Testis (tissue), 3 donors: ENCODE results near the gene ALOX12B. TPM values are rescaled to one million over a fixed set of nuclear protein-coding genes. Genes with fewer than 3 reads are reported as not detected.
"Not testable (repeated sequence)": the region's sequence is repeated elsewhere in the genome, so short reads cannot be mapped to it uniquely, and the experiment has no call there.

ENCODE experiments used
- DNase-seq: peaks from one replicate; pipeline ENCODE4 v3.0.0-alpha.2; 2019
- H3K27ac ChIP-seq, 2 donors: fragments of 200-600 bp; sonication (generic); one replicate each; pipeline ENCODE4 v1.5.1; 2019
- H3K27me3 ChIP-seq: fragments of 200-600 bp; sonication (generic); one replicate; pipeline ENCODE4 v1.5.1; 2019
- H3K36me3 ChIP-seq: fragments of 200-600 bp; sonication (generic); one replicate; pipeline ENCODE4 v1.5.1; 2017; ENCODE audit warnings: low read depth; ENCODE audit errors: missing control alignments
- H3K4me1 ChIP-seq: fragments of 200-600 bp; sonication (generic); one replicate; pipeline ENCODE4 v1.5.1; 2019
- H3K4me3 ChIP-seq, 2 donors: fragments of 200-600 bp; sonication (generic); one replicate each; pipeline ENCODE4 v1.5.1; 2017 to 2019
- H3K9me3 ChIP-seq: fragments of 200-600 bp; sonication (generic); one replicate; pipeline ENCODE4 v1.5.1; 2017
- CTCF ChIP-seq, 3 experiments: fragments of 450-650 bp in 2 of 3; fragments of 200-600 bp in 1 of 3; sonication (generic) in 1 of 3; IDR thresholded peaks; one replicate each; pipeline ENCODE4 v1.5.1; 2016 to 2019; ENCODE audit warnings: antibody characterized with exemption in 3 of 3, mild to moderate bottlenecking in 2 of 3, moderate library complexity in 1 of 3
- POLR2A ChIP-seq: fragments of 450-650 bp; IDR thresholded peaks from one replicate; pipeline ENCODE4 v1.6.1; 2017; ENCODE audit warnings: antibody characterized with exemption, mild to moderate bottlenecking, moderate library complexity
- WGBS, 2 donors: methylation state at CpG; one replicate each; pipeline ENCODE4 v1.1.5; 2018; 5-methylcytosine and 5-hydroxymethylcytosine counted together
- intact Hi-C: fragments of 100-400 bp; cut with DNase I; formaldehyde crosslinking; loops from one replicate; pipeline ENCODE4 v1.15.1; 2023; ENCODE audit warnings: low total_unique reads
- microRNA-seq, 2 donors: library from miRNA; unstranded; fragments of <30 nt; microRNA quantifications; one replicate each; pipeline ENCODE4, GENCODE V29; 2016; ENCODE audit warnings: borderline number of aligned reads in 2 of 2, borderline replicate concordance in 1 of 2
- polyA plus RNA-seq: library from polyadenylated mRNA; stranded (reverse); fragments of 350-450 nt; fragmentation: Illumina TruSeq; extraction: RNeasy Lipid Tissue Mini Kit (QIAGEN cat#74804); gene quantifications from one replicate; pipeline ENCODE4 v1.2.3, GENCODE V29; 2014; ENCODE audit warnings: low read depth, low replicate concordance; ENCODE audit not compliant: insufficient read depth
- small RNA-seq, 2 donors: library from RNA; depleted of rRNA; stranded (forward); fragments of <200 nt; gene quantifications; one replicate each; pipeline ENCODE3, GENCODE V24; 2016
- total RNA-seq, 2 donors: library from RNA; depleted of rRNA; stranded (reverse); fragments of >200 nt; gene quantifications; one replicate each; pipeline ENCODE4 v1.2.3, GENCODE V29; 2016

The ALOX12B gene
- total and polyA plus RNA-seq, 3 donors from 2014 or later, result 0.87 to 1.1 (median 0.99) TPM

- no peak overlapping the region for H3K27ac ChIP-seq
- no peak overlapping the region for H3K4me3 ChIP-seq
- H3K9me3 ChIP-seq, result no peaks in the 10 kb centered on the region
- no peaks in the 10 kb centered on the region for H3K36me3 ChIP-seq
- intact Hi-C loops, result no loop called here
- H3K27me3 ChIP-seq, result no peaks in the 10 kb centered on the region
- H3K4me1 ChIP-seq, result no peaks in the 10 kb centered on the region
- 49 to 65% methylated on average over 6 of the region's 6 CpGs for WGBS, 2 donors
- no peak for DNase-seq
- no peak for TF ChIP-seq POLR2A
- no peak for TF ChIP-seq CTCF (IDR thresholded peaks at IDR 0.05)
Measured at GRCh38 chr17:8031261-8031661, 56.3 kb downstream of the ALOX12B start.

GRCh38 chr17:8029121-8029520 is 58.4 kb downstream of the ALOX12B start:
- Histone ChIP-seq H3K4me3 (no peak overlapping the region), H3K36me3 (no peaks in the 10 kb centered on the region), H3K9me3 (no peaks in the 10 kb centered on the region), H3K4me1 (no peaks in the 10 kb centered on the region), H3K27me3 (no peaks in the 10 kb centered on the region), H3K27ac (no peak overlapping the region)
- DNase-seq, result no peak
- TF ChIP-seq POLR2A (no peak), CTCF (IDR thresholded peaks at IDR 0.05) (no peak)
- intact Hi-C loops, result no loop called here
- WGBS, 2 donors, result 79 to 85% methylated on average over 5 of the region's 5 CpGs

GRCh38 chr17:8025176-8025911 is 62.2 kb downstream of the ALOX12B start:
- no peak for DNase-seq
- H3K9me3 ChIP-seq, result no peaks in the 10 kb centered on the region
- H3K36me3 ChIP-seq, result no peaks in the 10 kb centered on the region
- H3K27ac ChIP-seq, result no peak overlapping the region
- H3K4me1 ChIP-seq, result no peaks in the 10 kb centered on the region
- intact Hi-C loops, result no loop called here
- WGBS, 2 donors, result 82 to 91% methylated on average over 8 to 9 of the region's 9 CpGs
- H3K27me3 ChIP-seq, result no peaks in the 10 kb centered on the region
- TF ChIP-seq POLR2A (no peak), CTCF (IDR thresholded peaks at IDR 0.05) (no peak)
- H3K4me3 ChIP-seq, result no peak overlapping the region

GRCh38 chr17:8024161-8024560 is 63.4 kb downstream of the ALOX12B start:
- WGBS, 2 donors, result 90 to 92% methylated on average over 6 of the region's 6 CpGs
- intact Hi-C loops, H3K4me1 ChIP-seq: not testable (repeated sequence)

More at GRCh38 chr17:8024161-8024560, 63.4 kb downstream of the ALOX12B start:
- not testable (repeated sequence) for DNase-seq, H3K9me3 ChIP-seq, H3K4me3 ChIP-seq, H3K27me3 ChIP-seq, H3K27ac ChIP-seq, H3K36me3 ChIP-seq

Small RNA genes within 50 kb of the gene (microRNA-seq; reads per million reads assigned to microRNA genes)
- 0 to 0.70 reads per million in 2 donors for gene MIR4314

Small RNA genes within 50 kb of the gene (small RNA-seq; reads per million reads assigned to genes)
- gene MIR4314, result 0 reads per million in 2 donors

Other genes with a start within 250 kb of the ALOX12B start
- 1 to 10 TPM; 4.6 to 7.4 TPM for gene TMEM88, start 232.7 kb downstream of the ALOX12B start, total RNA-seq
- gene TMEM88, start 232.7 kb downstream of the ALOX12B start, polyA plus RNA-seq, result 6.8 TPM
- gene NAA38, start 230.2 kb downstream of the ALOX12B start, total RNA-seq, result 10 to 100 TPM; 72.3 to 83.1 TPM
- gene NAA38, start 230.2 kb downstream of the ALOX12B start, polyA plus RNA-seq, result 102 TPM
- 10 to 100 TPM in 1 of 2 donors, 1 to 10 TPM in 1; 9.9 to 10.1 TPM for gene CYB5D1, start 229.7 kb downstream of the ALOX12B start, total RNA-seq
- 12.8 TPM for gene CYB5D1, start 229.7 kb downstream of the ALOX12B start, polyA plus RNA-seq
- 100 to 1,000 TPM; 111 to 123 TPM for gene CHD3, start 198.9 kb downstream of the ALOX12B start, total RNA-seq
- gene CHD3, start 198.9 kb downstream of the ALOX12B start, polyA plus RNA-seq, result 62.3 TPM
- 10 to 100 TPM; 16.2 to 27.9 TPM for gene RNF227, start 171.4 kb downstream of the ALOX12B start, total RNA-seq
- gene RNF227, start 171.4 kb downstream of the ALOX12B start, polyA plus RNA-seq, result 6.5 TPM
- gene KCNAB3, start 157.9 kb downstream of the ALOX12B start, total RNA-seq, result 1 to 10 TPM; 4.3 to 5.2 TPM
- 3.3 TPM for gene KCNAB3, start 157.9 kb downstream of the ALOX12B start, polyA plus RNA-seq
- 10 to 100 TPM; 76.1 to 96.1 TPM for gene TRAPPC1, start 155.8 kb downstream of the ALOX12B start, total RNA-seq
- gene TRAPPC1, start 155.8 kb downstream of the ALOX12B start, polyA plus RNA-seq, result 115 TPM
- 100 to 1,000 TPM in 1 of 2 donors, 10 to 100 TPM in 1; 79.2 to 111 TPM for gene CNTROB, start 155.5 kb downstream of the ALOX12B start, total RNA-seq
- gene CNTROB, start 155.5 kb downstream of the ALOX12B start, polyA plus RNA-seq, result 153 TPM
- 1 to 10 TPM; 1.3 to 1.7 TPM for gene GUCY2D, start 85.1 kb downstream of the ALOX12B start, total RNA-seq
- 2.4 TPM for gene GUCY2D, start 85.1 kb downstream of the ALOX12B start, polyA plus RNA-seq
- 1 to 10 TPM in 1 of 2 donors, under 1 TPM in 1; 0.79 to 2.2 TPM for gene ALOX15B, start 48.7 kb downstream of the ALOX12B start, total RNA-seq
- gene ALOX15B, start 48.7 kb downstream of the ALOX12B start, polyA plus RNA-seq, result 1.8 TPM
- 1 to 10 TPM; 2.2 to 4.3 TPM for gene ALOXE3, start 30.8 kb upstream of the ALOX12B start, total RNA-seq
- 2.7 TPM for gene ALOXE3, start 30.8 kb upstream of the ALOX12B start, polyA plus RNA-seq
- gene HES7, start 36.4 kb upstream of the ALOX12B start, total RNA-seq, result under 1 TPM in 1 of 2 donors, not detected in 1; 0.31 TPM
- gene HES7, start 36.4 kb upstream of the ALOX12B start, polyA plus RNA-seq, result 0.25 TPM
- gene PER1, start 64.7 kb upstream of the ALOX12B start, total RNA-seq, result 100 to 1,000 TPM in 1 of 2 donors, 10 to 100 TPM in 1; 96.0 to 119 TPM
- 55.1 TPM for gene PER1, start 64.7 kb upstream of the ALOX12B start, polyA plus RNA-seq
- 10 to 100 TPM; 66.3 to 76.5 TPM for gene VAMP2, start 75.2 kb upstream of the ALOX12B start, total RNA-seq
- 116 TPM for gene VAMP2, start 75.2 kb upstream of the ALOX12B start, polyA plus RNA-seq
- gene TMEM107, start 88.7 kb upstream of the ALOX12B start, total RNA-seq, result 10 to 100 TPM; 17.2 to 23.2 TPM
- gene TMEM107, start 88.7 kb upstream of the ALOX12B start, polyA plus RNA-seq, result 31.8 TPM
- 10 to 100 TPM in 1 of 2 donors, 1 to 10 TPM in 1; 8.7 to 10.4 TPM for gene BORCS6, start 102.5 kb upstream of the ALOX12B start, total RNA-seq
- 8.5 TPM for gene BORCS6, start 102.5 kb upstream of the ALOX12B start, polyA plus RNA-seq
- 1 to 10 TPM; 2.4 to 3.7 TPM for gene AURKB, start 122.9 kb upstream of the ALOX12B start, total RNA-seq
- 3.2 TPM for gene AURKB, start 122.9 kb upstream of the ALOX12B start, polyA plus RNA-seq
- 10 to 100 TPM; 30.3 to 40.0 TPM for gene CTC1, start 160.3 kb upstream of the ALOX12B start, total RNA-seq
- gene CTC1, start 160.3 kb upstream of the ALOX12B start, polyA plus RNA-seq, result 22.8 TPM
- 10 to 100 TPM; 33.3 to 40.5 TPM for gene PFAS, start 161.6 kb upstream of the ALOX12B start, total RNA-seq
- 17.6 TPM for gene PFAS, start 161.6 kb upstream of the ALOX12B start, polyA plus RNA-seq
- 10 to 100 TPM; 37.5 to 43.0 TPM for gene RANGRF, start 201.0 kb upstream of the ALOX12B start, total RNA-seq
- 163 TPM for gene RANGRF, start 201.0 kb upstream of the ALOX12B start, polyA plus RNA-seq
- 10 to 100 TPM; 13.1 to 28.2 TPM for gene SLC25A35, start 207.7 kb upstream of the ALOX12B start, total RNA-seq
- 29.9 TPM for gene SLC25A35, start 207.7 kb upstream of the ALOX12B start, polyA plus RNA-seq
- gene ARHGEF15, start 222.5 kb upstream of the ALOX12B start, total RNA-seq, result 10 to 100 TPM in 1 of 2 donors, 1 to 10 TPM in 1; 4.5 to 13.4 TPM
- 4.2 TPM for gene ARHGEF15, start 222.5 kb upstream of the ALOX12B start, polyA plus RNA-seq